SK-N-MC (cell line): ENCODE measurements around the gene GPC5.
"Not testable (repeated sequence)": the region's sequence is repeated elsewhere in the genome, so short reads cannot be mapped to it uniquely, and the experiment has no call there.

Experiments
- DNase-seq: peaks from one replicate; pipeline ENCODE4 v3.0.0-alpha.2; 2011; ENCODE audit warnings: low read depth, low spot score
- H3K27ac ChIP-seq: fragments of 200-600 bp; sonication (generic); 2 replicates; pipeline ENCODE4 v1.5.1; 2016; ENCODE audit warnings: mixed run types
- H3K36me3 ChIP-seq: fragments of 200-600 bp; sonication (generic); 2 replicates; pipeline ENCODE4 v1.6.1; 2017; ENCODE audit warnings: antibody characterized with exemption, low read length, mixed read lengths; ENCODE audit not compliant: insufficient read depth
- H3K4me3 ChIP-seq: fragments of 200-600 bp; sonication (generic); 2 replicates; pipeline ENCODE4 v1.5.1; 2016
- H3K9ac ChIP-seq: fragments of 200-600 bp; sonication (generic); 2 replicates; pipeline ENCODE4 v1.8.0; 2017; ENCODE audit warnings: mixed run types, mixed read lengths; ENCODE audit not compliant: insufficient read length
- H3K9me3 ChIP-seq: fragments of 200-600 bp; sonication (generic); 2 replicates; pipeline ENCODE4 v1.6.1; 2017; ENCODE audit warnings: low read depth, mild to moderate bottlenecking, antibody characterized with exemption, low read length, moderate library complexity, mixed read lengths
- EZH2 ChIP-seq: fragments of 200-600 bp; sonication (generic); IDR thresholded peaks from one replicate; pipeline ENCODE4 v1.6.1; 2017; ENCODE audit warnings: antibody characterized with exemption
- FOXP2 ChIP-seq: optimal IDR thresholded peaks from 2 replicates; pipeline ENCODE3; 2011; ENCODE audit warnings: mild to moderate bottlenecking, moderate library complexity; ENCODE audit not compliant: insufficient read depth; ENCODE audit errors: extremely low read length, control extremely low read depth
- POLR2AphosphoS5 ChIP-seq: IDR thresholded peaks from 2 replicates; pipeline ENCODE4 v1.6.1; 2012; ENCODE audit warnings: mild to moderate bottlenecking, low read depth, low read length, borderline replicate concordance

The GPC5 gene

DNA sequence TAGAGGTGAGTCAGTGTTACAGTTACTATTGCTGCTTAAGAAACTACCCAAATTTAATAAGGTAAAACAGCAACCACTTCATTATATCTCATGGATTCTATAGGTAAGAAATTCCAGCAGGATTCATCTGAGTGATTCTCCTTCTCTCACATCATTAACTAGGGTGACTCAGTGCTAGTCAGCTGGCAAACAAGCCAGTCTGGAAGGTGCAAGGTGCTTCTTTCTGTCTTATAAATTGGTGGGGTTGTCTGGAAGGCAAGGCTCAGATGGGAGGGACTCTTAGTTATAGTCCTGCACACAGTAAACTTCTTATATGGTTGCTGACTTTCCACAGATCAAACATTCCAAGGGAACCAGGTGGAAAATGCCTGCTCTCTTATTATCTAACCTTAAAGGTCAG, 484.5 kb downstream of the GPC5 start:
- DNase-seq = no peak
- TF ChIP-seq POLR2AphosphoS5 = no peak
- no peak for TF ChIP-seq EZH2
- no peak for TF ChIP-seq FOXP2
- H3K4me3 ChIP-seq = no peak overlapping the region
- no peak overlapping the region for H3K9ac ChIP-seq
- no peaks in the 10 kb centered on the region for H3K36me3 ChIP-seq
- no peaks in the 10 kb centered on the region for H3K9me3 ChIP-seq
- H3K27ac ChIP-seq = no peak overlapping the region

DNA sequence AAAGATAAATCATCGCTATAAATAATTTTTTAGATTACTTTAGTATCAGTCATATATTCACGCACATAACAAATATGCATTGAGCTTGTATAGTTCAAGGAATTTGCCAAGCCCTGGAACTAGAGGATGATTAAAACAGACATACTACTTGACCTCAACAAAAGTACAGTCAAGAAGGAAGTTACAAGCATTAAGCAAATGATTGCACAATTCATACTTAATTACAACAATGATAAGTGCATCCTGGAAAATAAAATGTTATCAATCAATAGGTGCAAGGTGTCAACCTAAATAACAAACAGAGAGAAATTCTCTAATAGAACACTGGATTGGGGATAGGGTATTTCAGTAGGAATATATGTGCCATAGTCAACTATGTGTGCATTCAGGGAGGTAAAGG, 491.2 kb downstream of the GPC5 start:
- H3K36me3 ChIP-seq = no peaks in the 10 kb centered on the region

DNA sequence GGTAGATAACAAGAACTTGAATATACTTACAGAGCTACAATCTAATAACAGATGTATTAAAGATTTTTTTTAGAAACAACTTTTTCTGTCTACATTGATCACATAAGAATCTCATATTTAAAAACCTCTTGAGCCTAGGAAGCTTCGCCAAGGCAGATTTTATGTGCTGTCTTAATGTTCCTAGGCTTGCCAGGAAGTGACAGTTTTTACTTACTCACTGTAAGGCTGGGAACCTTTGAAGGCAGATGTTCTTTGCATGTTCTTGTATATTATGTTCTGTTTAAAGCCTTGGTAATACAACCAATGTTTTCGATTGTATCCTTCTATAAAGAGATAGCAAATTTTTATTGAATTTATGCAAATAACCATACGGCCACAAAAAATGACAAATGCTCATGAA, 492.7 kb downstream of the GPC5 start:
- TF ChIP-seq POLR2AphosphoS5 = no peak
- TF ChIP-seq FOXP2 = no peak
- no peak for TF ChIP-seq EZH2
- Histone ChIP-seq H3K27ac (no peak overlapping the region), H3K4me3 (no peak overlapping the region), H3K9me3 (no peaks in the 10 kb centered on the region), H3K9ac (no peak overlapping the region), H3K36me3 (no peaks in the 10 kb centered on the region)
- no peak for DNase-seq

More for the DNA sequence above, 491.2 kb downstream of the GPC5 start:
- TF ChIP-seq POLR2AphosphoS5 = no peak
- no peak for TF ChIP-seq EZH2
- no peak for TF ChIP-seq FOXP2
- Histone ChIP-seq H3K4me3 (no peak overlapping the region), H3K27ac (no peak overlapping the region), H3K9me3 (no peaks in the 10 kb centered on the region), H3K9ac (no peak overlapping the region)
- no peak for DNase-seq

DNA sequence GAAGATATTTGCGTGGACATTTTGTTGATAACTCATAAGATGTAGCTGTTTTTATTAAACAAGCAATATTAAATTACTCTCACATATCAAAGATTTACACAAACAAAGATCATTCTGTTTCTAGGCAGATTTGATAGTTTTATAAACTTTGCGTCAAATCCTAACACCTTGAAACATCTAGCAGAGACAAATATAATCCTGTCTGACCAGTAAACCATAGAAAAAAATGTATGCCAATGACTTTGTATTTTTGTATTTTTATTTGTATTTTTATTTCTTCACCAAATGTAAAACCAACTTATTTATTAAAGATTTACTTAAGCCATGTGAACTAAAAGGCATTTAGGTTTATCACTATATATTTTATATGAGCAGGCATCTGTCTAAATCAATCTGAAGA, 494.6 kb downstream of the GPC5 start:
- TF ChIP-seq POLR2AphosphoS5 (no peak), FOXP2 (no peak), EZH2 (no peak)
- no peak overlapping the region for H3K27ac ChIP-seq
- DNase-seq = no peak
- H3K9ac ChIP-seq = no peak overlapping the region
- H3K4me3 ChIP-seq = no peak overlapping the region
- H3K36me3 ChIP-seq = no peaks in the 10 kb centered on the region
- H3K9me3 ChIP-seq = no peaks in the 10 kb centered on the region

- H3K9me3 ChIP-seq = no peaks in the 10 kb centered on the region
- no peaks in the 10 kb centered on the region for H3K36me3 ChIP-seq
- no peak overlapping the region for H3K9ac ChIP-seq
- TF ChIP-seq POLR2AphosphoS5 = no peak
- no peak for TF ChIP-seq EZH2
- no peak for TF ChIP-seq FOXP2
- no peak overlapping the region for H3K27ac ChIP-seq
- H3K4me3 ChIP-seq = no peak overlapping the region
- no peak for DNase-seq
These were observed 495.9 kb downstream of the GPC5 start for GRCh38 chr13:91894316-91894715.

DNA sequence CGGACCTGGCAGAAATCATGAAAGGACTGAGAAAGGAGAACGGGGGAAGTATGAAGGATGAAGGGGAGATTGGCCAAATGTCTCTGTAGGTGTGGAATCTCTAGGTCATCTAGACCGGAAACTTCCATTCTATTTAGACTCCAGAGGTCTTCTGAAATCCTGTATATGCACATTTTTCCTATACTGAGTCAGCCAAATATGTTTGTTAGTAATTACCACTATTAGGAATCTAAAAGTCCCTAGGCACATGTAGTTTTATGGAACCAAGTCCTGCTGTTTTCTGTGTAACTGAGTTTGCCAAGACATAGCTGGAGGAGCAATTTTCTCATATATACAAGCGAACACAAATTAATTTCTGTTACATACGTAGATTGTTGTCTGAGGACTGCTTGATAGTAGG, 498.1 kb downstream of the GPC5 start:
- H3K9me3 ChIP-seq = no peaks in the 10 kb centered on the region
- H3K36me3 ChIP-seq = no peaks in the 10 kb centered on the region
- H3K9ac ChIP-seq = no peak overlapping the region
- no peak for DNase-seq
- peak overlapping the region; percentile 52; the same call in 1 of the 2 replicates for H3K27ac ChIP-seq
- H3K4me3 ChIP-seq = no peak overlapping the region
- TF ChIP-seq FOXP2 = no peak
- TF ChIP-seq POLR2AphosphoS5 = no peak
- TF ChIP-seq EZH2 = no peak

GRCh38 chr13:91898986-91899385, 500.6 kb downstream of the GPC5 start:
- not testable (repeated sequence) for H3K9ac ChIP-seq, DNase-seq, H3K4me3 ChIP-seq, H3K9me3 ChIP-seq, H3K36me3 ChIP-seq, H3K27ac ChIP-seq

GRCh38 chr13:91902291-91902690, 503.9 kb downstream of the GPC5 start:
- TF ChIP-seq POLR2AphosphoS5 (no peak), FOXP2 (no peak), EZH2 (no peak)
- H3K36me3 ChIP-seq = no peaks in the 10 kb centered on the region
- no peak overlapping the region for H3K27ac ChIP-seq
- no peaks in the 10 kb centered on the region for H3K9me3 ChIP-seq
- DNase-seq = no peak
- H3K9ac ChIP-seq = no peak overlapping the region
- no peak overlapping the region for H3K4me3 ChIP-seq

DNA sequence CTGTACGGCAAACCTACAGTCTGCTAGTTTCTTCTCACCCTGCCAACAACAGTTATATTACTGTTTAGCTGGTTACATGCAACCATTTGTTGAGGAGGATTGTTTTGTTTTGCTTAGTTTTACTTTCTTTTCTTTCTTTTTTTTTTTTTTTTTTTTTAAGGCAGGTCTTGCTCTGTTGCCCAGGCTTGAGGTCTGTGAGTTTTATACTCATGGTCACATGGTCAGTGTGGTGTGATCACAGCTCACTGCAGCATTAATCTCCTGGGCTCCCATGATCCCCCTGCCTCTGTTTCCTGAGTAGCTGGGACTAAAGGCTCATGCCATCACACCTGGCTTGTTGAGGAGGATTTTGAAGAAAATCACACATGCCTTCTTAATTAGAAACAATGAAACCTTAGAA, 505.6 kb downstream of the GPC5 start:
- H3K4me3 ChIP-seq = no peak overlapping the region
- no peaks in the 10 kb centered on the region for H3K9me3 ChIP-seq
- H3K36me3 ChIP-seq = no peaks in the 10 kb centered on the region
- TF ChIP-seq FOXP2 (no peak), POLR2AphosphoS5 (no peak), EZH2 (no peak)
- H3K27ac ChIP-seq = no peak overlapping the region
- DNase-seq = no peak
- H3K9ac ChIP-seq = no peak overlapping the region

GRCh38 chr13:91904597-91904996, 506.2 kb downstream of the GPC5 start:
- no peak overlapping the region for H3K27ac ChIP-seq
- H3K9me3 ChIP-seq = no peaks in the 10 kb centered on the region
- no peaks in the 10 kb centered on the region for H3K36me3 ChIP-seq
- no peak for DNase-seq
- H3K4me3 ChIP-seq = no peak overlapping the region
- TF ChIP-seq FOXP2 (no peak), POLR2AphosphoS5 (no peak), EZH2 (no peak)
- H3K9ac ChIP-seq = no peak overlapping the region
